HG03135 (cell line): Measurements from ENCODE around the gene FNDC8.
A peak's percentile ranks its signal among the peaks of the same experiment; 100 is the strongest.
"Not testable (repeated sequence)": the region's sequence is repeated elsewhere in the genome, so short reads cannot be mapped to it uniquely, and the experiment has no call there.

Source experiments
- ATAC-seq: cut with Tn5 transposase; IDR thresholded peaks from one replicate; pipeline ENCODE4 v1.9.1; 2021; ENCODE audit warnings: mild to moderate bottlenecking, moderate library complexity; ENCODE audit not compliant: unreplicated experiment

Gene FNDC8

DNA sequence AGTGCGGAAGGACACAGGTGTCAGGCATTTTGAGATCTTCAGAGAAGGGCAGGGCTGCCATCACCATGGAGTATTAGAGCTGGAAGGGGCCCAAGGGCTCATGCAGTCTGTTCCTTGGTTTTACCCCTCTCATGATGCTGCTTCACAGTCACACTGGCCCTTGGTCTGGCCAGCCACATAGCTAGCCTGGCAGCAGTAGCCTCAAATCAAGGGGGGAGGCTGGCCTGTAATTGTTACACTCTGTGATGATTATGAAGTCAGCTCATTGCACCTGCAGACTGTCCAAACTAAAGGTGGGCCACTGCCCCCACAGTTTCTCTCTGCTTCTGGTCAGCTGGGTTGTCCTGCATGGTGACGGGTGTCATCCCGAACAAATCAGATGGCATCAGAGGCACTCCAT lies at the start of gene FNDC8:
Gene FNDC8, plus strand, starts transcription at position 301 of the 400 bp plus-strand sequence. Its CDS starts 79 bp downstream, at position 380.
- no peak for ATAC-seq

DNA sequence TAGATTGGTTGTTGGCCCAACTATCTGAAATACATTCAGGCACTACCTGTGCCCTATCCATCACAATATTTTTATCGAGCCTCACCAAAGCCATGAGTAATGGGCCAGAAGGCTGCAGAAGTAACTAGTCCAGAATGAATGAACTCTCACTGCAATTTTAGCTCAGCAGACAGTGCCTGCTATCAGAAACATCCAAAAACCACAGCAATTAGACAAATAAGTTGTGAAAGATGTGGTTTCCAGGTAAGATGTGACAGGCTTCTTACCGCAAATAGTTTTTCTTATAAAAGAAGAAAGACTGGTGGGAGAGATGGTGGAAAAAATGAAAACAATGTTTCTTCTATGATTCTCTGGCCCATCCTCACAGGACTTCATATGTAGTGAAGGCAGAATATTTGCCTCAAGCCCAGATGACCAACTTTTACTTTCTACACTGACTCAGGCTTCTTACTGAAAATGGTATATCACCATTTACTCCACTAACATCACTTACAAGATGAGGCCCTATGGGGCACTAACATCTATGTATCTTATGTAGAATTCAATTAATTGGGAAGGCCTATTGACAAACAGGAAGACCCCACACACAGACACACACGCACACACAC lies 48.1 kb upstream of the FNDC8 start:
- no peak for ATAC-seq

DNA sequence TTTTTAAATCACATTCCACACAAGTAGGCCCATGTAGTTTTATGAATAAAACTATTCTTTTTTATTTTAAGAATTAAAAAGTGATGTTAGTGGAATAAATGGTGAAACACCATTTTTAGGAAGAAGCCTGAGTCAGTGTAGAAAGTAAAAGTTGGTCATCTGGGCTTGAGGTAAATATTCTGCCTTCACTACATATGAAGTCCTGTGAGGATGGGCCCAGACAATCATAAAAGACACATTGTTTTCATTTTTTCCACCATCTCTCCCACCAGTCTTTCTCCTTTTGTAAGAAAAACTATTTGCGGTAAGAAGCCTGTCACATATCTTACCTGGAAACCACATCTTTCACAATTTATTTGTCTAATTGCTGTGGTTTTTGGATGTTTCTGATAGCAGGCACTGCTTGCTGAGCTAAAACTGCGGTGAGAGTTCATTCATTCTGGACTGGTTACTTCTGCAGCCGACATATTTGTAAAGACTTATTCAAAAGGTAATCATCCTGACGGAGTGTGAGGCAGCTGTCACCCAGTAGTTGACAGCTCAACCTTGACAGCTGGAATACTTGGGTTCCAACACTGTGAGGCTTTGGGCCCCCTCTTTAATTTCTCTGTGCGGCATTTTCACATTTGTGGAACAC lies 47.3 kb upstream of the FNDC8 start:
- no peak for ATAC-seq

DNA sequence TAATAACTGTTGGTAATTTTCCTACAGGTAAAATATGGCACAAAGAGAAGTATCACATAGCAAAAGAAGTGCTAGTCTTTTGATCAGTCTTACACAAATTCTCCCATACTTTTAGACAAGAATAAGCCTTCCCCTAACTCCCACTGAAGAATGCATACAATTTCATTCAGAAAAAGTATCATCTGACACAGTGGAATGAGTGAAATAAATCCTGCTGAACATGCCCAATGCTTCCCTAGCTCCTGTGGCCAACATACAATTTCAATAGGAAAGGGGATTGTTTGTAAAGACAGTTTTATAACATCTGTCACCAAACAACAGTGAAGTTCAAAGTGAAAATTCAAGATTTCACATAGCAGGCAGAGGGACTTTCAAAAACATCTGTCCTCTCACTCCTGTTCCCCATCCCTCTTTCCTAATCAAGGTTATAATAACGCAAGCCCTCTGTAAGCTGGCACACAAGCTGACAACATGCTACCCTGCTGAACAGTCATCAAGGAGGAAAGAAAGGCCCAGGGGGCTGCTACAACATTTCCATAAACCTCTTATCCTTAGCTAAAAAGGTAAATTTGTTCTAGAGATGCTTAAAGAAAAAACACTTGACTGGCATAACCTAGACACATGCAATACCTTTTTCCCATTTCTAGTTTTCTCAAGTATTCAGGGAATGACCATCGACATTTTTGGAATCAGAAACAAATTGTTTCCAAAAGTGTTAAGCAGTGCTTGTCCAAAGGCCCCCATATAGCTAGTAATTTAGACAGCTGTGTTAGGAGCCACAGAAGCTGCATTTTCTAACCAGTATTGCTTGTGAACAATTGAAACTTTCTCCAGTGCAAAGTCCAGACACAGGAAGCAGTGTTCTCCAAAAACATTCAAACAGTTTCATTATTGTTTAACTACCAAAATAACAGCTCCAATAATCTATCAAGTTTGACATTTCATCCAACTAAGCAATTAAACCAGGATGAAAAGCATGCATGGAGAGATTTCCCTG lies 46.4 kb upstream of the FNDC8 start:
- ATAC-seq: no peak

DNA sequence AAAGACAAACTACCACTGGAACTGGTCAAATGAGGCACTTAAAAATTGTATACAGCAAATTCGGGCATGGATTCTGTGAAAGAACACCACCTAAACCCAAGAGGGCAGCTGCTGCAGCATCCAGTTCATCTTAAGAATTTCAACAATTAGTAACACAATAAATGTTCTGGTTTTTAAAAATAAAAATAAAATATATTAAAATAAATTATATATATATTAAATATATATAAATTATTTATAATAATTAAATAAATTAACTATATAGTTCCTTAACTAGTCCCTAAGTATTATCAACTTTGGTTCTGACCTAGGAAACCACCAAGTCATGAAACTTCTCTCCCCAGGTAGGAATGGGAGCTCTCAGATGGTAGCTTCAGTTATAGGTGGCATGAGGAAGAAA lies 44.5 kb upstream of the FNDC8 start:
- ATAC-seq: no peak

DNA sequence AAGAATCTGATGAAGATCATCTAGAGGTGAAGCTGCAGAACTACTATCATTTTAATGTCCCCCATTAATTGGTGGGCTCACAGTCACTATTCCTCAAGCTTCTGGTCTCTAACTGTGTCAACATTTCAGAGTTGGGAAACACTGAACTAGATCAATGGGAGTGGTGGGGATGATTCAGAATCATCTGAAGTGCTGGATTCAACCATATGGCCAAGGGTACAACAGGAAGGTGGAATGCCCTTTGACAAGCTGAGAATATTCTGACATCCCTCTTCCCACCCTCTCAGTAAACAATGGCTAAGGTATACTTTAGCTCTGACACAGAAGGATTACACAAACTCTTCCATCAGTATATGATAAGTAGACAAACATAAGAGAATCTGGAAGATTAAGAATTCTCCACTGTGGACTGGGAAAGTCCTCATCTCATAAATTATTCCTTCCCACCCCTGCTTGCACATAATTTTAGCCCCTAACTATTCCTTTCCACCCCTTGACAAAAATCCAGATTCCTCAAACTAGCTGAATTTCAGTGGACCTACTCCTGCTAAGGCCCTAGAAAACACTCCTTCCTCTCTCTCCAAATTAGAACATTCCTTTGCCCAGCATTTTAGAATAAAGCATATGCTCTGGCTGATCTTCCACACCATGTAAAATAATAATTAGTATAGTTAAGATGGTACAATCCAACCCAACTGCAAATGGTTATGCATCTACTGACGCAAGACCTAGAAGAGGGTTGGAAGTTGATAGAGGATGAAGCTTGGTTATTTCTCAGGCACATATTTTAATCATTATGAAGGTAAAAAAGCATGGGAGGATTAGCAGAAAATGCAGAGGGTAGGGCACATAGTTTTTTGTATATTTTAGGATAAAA lies 41.6 kb upstream of the FNDC8 start:
- ATAC-seq: no peak

DNA sequence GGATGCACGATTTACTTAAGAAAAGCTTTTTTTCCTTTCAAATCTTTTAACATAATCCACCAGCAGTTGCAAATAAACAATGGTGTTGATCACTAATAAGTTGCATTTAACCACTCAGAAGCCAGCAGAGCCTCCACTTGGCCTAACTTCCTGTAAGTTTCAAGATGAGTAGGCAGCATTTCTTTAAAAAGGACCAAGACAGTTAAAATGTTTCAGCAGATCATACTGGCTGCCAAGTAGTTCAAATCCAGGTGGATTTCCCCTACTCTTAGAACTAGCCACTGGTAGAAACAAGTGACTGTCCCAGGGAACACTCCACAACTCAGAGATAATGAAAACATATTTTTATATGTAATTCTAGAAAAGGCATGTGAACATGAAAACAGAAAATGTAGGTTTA lies 40.9 kb upstream of the FNDC8 start:
- no peak for ATAC-seq

DNA sequence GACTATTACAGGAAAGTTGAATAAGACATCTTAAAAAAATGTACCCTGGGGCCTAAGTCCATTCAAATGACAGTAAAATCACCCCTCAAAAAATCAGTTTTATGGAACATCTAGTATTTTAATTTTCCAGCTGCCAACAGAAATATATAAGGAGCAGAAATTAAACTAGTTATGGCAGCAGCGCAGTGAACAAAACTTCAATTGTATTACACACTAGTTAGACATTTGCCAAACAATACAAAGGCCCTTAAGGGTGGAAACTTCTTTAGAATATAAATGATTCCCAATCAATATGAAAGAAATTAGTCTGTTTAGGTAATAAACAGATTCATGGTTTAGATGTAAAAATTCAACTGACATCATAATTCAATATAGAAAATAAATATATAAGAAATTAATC lies 39.8 kb upstream of the FNDC8 start:
- no peak for ATAC-seq

DNA sequence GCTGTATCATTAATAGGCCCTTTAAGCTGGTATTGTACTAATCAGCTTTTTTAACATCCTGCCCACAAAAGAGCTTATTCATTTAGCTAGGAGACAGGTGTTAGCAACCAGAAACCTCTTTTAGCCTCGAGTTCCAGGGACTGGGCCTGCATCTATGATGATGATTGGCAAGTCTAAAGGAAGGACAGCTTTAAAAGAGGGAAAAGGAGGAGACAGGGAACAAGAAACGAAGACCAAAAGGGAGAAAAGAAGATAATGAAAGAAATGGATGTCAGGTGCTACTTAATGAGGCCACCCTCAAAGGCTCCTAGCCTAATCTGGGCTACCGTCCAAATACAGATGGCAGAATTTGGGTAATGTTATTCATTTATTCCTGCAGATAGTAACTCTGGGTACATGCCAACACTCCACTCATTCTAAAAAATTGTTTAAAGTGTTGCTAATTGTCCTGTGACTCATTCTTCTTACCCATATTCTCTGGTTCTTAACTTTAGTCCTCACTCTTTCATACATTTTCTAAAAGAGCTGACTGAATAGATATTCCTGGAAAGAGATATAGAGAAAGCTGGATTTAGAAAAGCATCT lies 39.2 kb upstream of the FNDC8 start:
- no peak for ATAC-seq

DNA sequence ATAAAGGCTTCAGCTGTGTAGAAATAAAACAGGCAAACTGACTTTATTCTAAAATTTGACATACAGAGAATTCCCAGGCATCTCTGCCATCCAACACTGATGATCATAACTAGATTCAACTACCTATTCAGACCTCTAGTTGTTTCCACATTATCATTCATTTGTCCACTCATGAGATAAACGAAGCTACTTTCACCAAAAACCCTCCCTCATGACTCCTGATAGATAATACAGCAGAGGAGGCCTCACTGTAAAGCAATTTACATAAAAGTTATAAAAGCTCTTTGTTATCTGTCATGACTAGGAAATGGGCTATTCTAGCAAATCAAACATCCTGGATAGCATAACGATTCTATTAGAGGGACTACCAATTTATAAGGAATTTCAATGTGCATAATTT lies 38.3 kb upstream of the FNDC8 start:
- no peak for ATAC-seq

DNA sequence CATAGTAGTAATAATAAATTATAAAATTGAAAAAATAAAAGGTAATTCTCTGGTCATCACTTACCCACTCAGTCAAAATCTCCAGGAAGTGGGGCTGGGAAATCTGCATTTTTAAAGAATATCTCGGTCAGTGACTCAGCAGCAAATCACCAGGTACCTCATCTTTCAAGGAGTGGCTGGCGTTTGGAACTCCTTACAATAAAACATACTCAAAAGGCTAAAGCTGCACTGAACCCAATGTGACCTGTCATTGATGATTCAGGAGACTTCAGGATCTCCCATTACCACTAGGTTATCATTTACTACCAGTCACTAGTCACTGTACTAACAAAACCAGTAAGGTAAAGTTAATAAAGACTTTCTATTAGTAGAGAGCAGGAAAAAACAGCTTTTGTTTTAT lies 36.4 kb upstream of the FNDC8 start:
- ATAC-seq: no peak

DNA sequence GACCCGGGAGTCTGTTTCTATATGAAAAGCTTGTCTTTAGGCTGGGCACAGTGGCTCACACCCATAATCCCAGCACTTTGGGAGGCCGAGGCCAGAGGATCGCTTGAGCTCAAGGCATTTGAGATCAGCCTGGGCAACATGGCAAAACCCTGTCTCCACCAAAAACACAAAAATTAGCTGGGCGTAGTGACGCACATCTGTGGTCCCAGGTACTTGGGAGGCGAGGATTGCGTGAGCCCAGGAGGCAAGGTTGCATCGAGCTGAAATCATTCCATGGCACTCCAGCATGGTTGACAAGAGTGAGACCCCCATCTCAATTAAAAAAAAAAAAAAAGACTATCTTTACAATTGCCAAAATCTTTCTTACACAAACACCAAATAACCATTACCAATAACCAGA lies 35.3 kb upstream of the FNDC8 start:
- ATAC-seq: no peak

DNA sequence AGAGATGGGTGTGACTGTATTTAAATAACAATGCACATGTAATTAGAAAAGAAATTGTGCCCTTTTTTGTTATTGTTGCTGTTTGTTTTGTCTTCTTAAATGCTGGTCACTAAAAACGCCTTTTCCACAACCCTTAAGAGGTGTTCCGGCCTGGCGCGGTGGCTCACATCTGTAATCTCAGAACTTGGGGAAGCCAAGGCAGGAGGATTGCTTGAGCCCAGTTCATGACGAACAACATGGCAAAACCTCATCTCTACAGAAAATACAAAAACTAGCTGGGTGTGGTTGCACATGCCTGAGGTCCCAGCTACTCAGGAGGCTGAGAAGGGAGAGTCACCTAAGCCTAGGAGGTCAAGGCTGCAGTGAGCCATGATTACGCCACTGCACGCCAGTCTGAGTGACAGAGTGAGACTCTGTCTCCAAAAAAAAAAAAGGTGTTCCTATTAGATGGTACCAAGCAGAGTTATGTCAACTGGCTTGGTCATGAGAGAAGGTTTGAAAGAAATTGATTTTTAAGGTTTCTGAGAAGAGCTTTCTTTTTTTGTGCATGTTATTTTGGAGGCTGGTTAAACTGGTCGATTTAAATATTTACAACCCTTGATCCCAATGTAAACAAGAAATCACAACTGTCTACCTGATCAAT lies 34.4 kb upstream of the FNDC8 start:
- no peak for ATAC-seq

DNA sequence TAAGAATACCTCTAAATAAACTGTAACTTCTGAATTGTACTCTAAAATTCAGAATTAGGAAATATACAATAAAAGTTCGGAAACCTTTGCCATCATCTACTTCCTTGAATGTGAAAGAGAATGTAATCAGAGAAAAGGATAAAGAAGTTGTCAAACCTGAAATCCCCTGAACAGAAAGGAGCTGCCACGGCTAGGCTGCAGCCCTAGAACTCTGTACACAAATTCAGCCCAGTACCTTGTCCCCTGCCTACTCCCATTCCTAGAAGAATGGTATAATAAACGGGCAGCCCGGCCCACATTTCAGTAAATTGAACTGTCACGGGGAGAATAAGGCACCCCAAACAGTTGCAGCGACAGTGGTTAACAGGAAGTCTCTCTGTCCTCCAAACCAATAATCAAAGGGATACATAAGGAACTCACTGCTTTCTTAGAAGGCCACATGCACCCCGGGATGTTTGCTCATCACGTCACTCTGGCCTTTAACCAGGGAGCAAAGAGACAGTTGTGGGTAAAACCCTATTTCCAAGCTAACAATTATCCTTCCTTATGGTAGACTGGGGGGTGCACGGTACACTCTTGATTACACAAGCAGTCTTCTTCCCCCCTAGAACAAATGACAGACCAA lies 33.6 kb upstream of the FNDC8 start:
- no peak for ATAC-seq

DNA sequence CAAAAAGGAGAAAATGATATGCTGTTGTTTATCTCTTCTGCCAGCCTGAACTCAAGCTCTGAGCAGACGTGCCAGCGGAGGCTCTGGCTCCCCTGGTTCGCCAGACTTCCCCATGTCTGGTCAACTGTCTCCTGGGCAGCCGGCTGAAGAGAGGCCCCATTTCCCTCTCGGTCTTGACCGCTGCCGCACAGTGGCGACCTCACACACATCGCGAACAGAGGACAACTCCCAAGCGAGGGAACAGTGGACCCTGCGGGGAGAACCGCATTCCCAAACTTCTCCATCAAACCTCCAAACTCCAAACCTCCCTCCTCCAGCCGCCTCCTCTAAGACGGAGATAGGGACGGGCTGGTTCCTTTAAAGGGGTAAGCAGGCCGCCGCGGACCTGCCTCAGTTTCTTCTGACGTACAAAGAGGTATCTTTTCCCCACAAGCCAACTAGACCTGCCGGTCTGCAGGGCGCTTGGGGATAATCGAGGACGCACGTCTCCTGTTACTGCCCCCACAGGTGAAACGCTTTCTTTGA lies 33.0 kb upstream of the FNDC8 start:
- ATAC-seq: peak; percentile 3

DNA sequence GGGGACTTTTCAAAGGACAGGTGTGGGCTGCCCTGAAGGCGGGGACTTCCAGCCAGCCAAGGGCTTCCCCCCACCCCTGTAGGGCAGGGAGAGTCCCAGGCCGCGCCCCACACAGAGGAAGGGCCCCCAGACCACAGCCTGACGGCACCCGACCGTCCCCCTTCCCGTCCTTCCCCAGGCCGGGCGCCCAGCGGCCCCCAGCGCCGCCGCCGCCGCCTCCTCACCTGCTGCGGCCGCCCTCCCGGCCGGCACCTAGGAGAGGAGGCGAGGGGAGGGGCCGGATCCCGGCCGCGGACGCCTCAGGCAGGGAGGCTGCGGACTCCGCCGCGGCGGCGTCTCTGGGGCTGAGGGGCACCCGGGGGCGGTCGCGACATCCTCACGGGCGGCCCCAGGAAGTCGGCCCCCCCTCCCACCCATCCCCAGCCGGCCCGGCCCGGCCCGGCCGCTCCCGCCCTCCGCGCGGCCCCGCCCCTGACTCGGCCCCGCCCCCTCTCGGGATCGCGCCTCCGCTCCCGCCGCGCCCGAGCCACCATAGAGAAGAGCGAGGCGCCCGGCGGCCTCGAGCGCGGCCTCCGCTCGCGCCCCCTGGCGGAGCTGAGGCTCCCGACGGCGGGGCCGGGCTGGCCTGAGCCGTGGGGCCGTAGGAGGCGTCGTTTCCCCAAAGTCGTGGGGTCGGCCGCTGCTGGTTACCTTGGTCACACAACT lies 32.4 kb upstream of the FNDC8 start:
- ATAC-seq: peak; percentile 80

DNA sequence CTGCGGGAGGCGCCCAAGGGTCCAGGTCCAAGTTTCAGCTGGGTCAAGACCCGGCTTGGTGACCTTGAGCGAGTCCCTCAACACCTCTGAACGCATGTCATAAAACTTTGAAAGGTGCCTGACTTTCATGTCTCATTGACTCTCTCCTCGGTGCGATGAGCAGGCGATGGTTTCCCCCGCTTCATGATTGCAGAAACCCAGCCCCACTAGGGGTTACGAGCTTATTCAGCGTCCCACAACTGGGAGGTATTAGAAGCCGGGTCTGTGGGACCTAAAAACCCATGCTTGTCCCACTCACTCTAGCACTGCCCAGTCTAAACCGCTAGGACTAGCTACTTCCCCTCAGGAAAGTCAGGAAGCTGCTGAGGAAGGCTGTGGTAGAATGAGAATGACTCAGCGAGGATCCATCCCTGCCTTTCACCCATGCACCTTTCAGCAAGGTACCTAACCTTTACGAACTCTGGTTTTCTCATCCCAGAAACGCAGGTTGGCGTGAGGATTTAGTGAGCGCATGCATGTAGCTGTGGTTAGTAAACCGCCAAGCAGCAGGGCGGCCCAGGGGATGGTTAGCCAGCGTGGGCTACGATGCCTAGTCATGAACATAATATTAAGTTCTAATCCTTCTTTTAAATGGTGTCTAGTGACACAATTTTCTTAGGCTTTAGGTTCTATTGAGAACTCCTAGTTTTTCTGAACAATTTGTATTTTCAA lies 31.7 kb upstream of the FNDC8 start:
- peak; percentile 26 for ATAC-seq

DNA sequence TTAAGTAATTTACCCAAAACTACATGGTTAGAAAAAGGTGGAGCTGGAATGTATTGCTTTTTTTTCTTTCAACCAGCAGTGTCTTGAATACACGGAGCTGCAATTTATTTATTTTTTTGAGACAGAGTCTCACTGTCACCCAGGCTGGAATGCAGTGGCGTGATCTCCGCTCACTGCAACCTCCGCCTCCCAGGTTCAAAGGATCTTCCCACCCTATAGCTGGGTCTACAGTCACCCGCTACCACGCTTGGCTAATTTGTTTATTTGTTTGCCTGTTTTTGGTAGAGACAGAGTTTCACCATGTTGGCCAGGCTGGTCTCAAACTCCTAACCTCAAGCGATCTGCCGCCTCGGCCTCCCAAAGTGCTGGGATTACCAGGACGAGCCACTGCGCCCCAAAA lies 30.7 kb upstream of the FNDC8 start:
- ATAC-seq: not testable (repeated sequence)
